Right lung (tissue), 5 donors: ENCODE results near the gene MUCL3. TPM values are rescaled to one million over a fixed set of nuclear protein-coding genes. Genes with fewer than 3 reads are reported as not detected.
"Not testable (repeated sequence)": the region's sequence is repeated elsewhere in the genome, so short reads cannot be mapped to it uniquely, and the experiment has no call there.

ENCODE experiments used
- DNase-seq, 2 donors: peaks; one replicate each; pipeline ENCODE4 v3.0.0-alpha.2; 2013
- polyA plus RNA-seq, 5 donors: library from polyadenylated mRNA; unstranded; fragments of 120-200 nt; gene quantifications; one replicate each; pipeline versions ENCODE4 v1.2.1 to v1.2.3, GENCODE V29; 2013; ENCODE audit warnings: inconsistent platforms in 1 of 5, low replicate concordance in 1 of 5; ENCODE audit not compliant: insufficient read length in 5 of 5, insufficient read depth in 1 of 5

The MUCL3 gene
- polyA plus RNA-seq, 5 donors = 0.09 to 0.22 (median 0.10) TPM

- DNase-seq = peak; percentile 46 to 60
Measured at GRCh38 chr6:30981942-30982772, 41.4 kb downstream of the MUCL3 start.

- no peak for DNase-seq
Measured at GRCh38 chr6:30983439-30983838, 42.7 kb downstream of the MUCL3 start, which contains the start of gene MUC21. TSS of gene MUC21 (plus strand) at chr6:30983718. CDS start at chr6:30983959, 241 bp downstream.

DNA sequence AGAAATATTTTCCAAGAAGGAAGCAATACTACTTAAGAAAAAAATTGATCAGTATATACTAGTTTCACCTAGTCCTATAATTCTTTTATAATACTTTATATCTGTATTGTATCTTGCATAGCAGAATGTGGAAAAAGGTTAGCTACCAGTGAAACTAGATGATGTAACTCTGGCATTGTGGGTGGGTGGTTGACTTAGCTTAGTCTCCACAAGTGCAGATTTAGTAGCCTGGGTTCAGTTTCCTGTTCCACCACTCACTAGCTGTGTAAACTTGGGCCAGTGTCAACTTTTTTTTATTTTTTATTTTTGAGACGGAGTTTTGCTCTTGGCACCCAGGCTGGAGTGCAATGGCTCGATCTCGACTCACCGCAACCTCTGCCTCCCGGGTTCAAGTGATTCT, 44.7 kb downstream of the MUCL3 start:
- no peak for DNase-seq

DNA sequence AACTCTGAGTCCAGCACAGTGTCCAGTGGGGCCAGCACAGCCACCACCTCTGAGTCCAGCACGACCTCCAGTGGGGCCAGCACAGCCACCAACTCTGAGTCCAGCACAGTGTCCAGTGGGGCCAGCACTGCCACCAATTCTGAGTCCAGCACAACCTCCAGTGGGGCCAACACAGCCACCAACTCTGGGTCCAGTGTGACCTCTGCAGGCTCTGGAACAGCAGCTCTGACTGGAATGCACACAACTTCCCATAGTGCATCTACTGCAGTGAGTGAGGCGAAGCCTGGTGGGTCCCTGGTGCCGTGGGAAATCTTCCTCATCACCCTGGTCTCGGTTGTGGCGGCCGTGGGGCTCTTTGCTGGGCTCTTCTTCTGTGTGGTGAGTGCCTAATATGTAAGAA, 46.5 kb downstream of the MUCL3 start:
- DNase-seq = no peak

DNA sequence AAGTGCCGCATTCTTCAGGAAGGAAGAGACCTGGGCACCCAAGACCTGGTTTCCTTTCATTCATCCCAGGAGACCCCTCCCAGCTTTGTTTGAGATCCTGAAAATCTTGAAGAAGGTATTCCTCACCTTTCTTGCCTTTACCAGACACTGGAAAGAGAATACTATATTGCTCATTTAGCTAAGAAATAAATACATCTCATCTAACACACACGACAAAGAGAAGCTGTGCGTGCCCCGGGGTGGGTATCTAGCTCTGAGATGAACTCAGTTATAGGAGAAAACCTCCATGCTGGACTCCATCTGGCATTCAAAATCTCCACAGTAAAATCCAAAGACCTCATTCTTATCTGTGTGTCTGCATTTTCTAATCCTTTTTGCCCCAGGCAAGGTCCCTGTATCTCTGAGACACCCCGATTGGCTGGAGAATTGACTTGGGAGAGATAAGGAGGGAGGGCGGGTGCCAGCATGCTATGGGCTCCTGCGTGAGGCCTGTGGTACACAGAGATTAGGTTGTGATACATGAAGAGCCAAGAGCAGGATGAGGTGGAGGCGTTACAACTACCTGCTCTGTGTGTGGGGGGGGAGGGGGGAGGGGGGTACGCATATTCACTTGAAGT, 47.5 kb downstream of the MUCL3 start:
- no peak for DNase-seq

GRCh38 chr6:30990422-30991086, 49.8 kb downstream of the MUCL3 start:
- DNase-seq = no peak

- DNase-seq = no peak
Measured at GRCh38 chr6:30991891-30992290, 51.1 kb downstream of the MUCL3 start.

DNA sequence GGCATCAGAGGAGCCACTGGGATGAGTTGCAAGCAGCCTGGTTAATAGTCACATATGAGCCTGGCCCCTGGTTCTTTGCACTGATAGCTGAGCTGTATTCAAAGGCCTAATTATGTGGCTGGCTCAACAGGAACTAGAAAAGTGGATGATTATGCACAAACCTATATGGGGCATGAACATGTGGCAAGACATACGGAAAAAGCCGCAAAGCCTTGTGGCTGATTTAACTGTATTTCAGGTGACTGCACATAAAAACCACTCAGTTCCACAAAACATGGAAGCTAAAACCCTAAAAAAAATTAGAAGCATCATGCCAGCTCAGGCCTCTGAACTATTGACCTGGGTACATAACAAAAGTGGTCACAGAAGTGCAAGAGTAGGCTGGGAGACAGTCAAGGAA, 56.5 kb downstream of the MUCL3 start:
- no peak for DNase-seq

DNA sequence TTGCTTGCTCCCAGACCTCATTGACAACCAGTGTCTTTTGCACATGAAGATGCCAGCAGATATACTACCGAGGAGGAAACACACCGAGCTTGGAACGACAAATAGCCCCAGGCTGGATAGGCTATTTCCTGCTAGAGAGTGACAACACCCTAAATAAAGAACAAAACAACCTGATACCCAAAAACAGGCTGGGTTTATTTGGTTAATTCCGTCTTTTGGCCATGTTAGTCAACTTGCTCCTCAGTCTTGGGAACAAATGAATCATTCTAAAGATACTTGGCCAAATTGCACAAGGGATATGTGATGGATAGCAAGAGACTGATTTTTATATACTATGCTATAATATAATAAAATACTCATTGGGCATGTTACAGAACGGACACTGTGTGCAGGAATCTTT, 58.0 kb downstream of the MUCL3 start:
- DNase-seq = no peak

- not testable (repeated sequence) for DNase-seq
Measured at GRCh38 chr6:31000067-31000860, 59.5 kb downstream of the MUCL3 start.

DNA sequence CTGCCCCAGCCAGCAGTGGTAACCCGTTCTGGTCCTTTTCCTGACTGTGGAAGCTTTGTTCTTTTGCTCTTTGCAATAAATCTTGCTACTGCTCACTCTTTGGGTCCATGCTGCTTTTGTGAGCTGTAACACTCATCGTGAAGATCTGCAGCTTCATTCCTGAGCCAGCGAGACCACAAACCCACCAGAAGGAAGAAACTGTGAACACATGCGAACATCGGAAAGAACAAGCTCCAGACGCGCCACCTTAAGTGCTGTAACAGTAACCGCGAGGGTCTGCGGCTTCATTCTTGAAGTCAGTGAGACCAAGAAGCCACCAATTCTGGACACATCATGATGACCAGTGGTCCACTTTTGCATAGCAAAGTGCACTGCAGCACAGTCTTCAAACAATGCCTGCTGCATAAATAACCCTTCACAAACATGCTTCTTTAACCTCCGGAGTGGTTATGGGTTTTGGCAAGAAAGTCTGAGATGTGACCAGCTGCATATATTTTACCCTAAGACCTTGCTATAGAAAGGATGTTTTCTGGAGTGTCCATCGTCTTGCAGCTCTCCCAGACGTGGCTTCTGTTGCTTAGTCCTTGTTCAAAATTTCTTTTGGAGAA, 60.6 kb downstream of the MUCL3 start:
- DNase-seq = no peak

GRCh38 chr6:31002471-31002870, 61.7 kb downstream of the MUCL3 start:
- DNase-seq = no peak

Other genes with a start within 250 kb of the MUCL3 start
- 10 to 100 TPM; 38.5 to 43.4 (median 41.0) TPM for gene NRM, start 250.0 kb upstream of the MUCL3 start, polyA plus RNA-seq
- 10 to 100 TPM; 38.7 to 55.3 (median 44.5) TPM for gene MDC1, start 223.7 kb upstream of the MUCL3 start, polyA plus RNA-seq
- gene TUBB, start 220.6 kb upstream of the MUCL3 start, polyA plus RNA-seq = 1,000 to 10,000 TPM; 1,106 to 1,526 (median 1,140) TPM
- gene FLOT1, start 198.3 kb upstream of the MUCL3 start, polyA plus RNA-seq = 100 to 1,000 TPM; 110 to 131 (median 122) TPM
- gene IER3, start 196.4 kb upstream of the MUCL3 start, polyA plus RNA-seq = 10 to 100 TPM in 3 of 5 donors, 1 to 10 TPM in 2; 7.6 to 23.0 (median 14.1) TPM
- 10 to 100 TPM; 73.8 to 96.3 (median 93.7) TPM for gene DDR1, start 56.5 kb upstream of the MUCL3 start, polyA plus RNA-seq
- gene GTF2H4, start 32.8 kb upstream of the MUCL3 start, polyA plus RNA-seq = 10 to 100 TPM; 39.8 to 56.2 (median 45.0) TPM
- 10 to 100 TPM; 35.3 to 52.5 (median 46.9) TPM for gene VARS2, start 26.7 kb upstream of the MUCL3 start, polyA plus RNA-seq
- 10 to 100 TPM in 4 of 5 donors, 1 to 10 TPM in 1; 8.8 to 20.5 (median 17.3) TPM for gene SFTA2, start 8.8 kb upstream of the MUCL3 start, polyA plus RNA-seq
- under 1 TPM in 2 of 5 donors, not detected in 3; 0.05 to 0.07 TPM for gene MUC21, start 42.7 kb downstream of the MUCL3 start, polyA plus RNA-seq
- not detected for gene MUC22, start 69.5 kb downstream of the MUCL3 start, polyA plus RNA-seq
- not detected for gene C6orf15, start 171.6 kb downstream of the MUCL3 start, polyA plus RNA-seq
- 1 to 10 TPM in 1 of 5 donors, under 1 TPM in 4; 0.09 to 1.1 (median 0.54) TPM for gene PSORS1C1, start 173.8 kb downstream of the MUCL3 start, polyA plus RNA-seq
- gene CDSN, start 179.5 kb downstream of the MUCL3 start, polyA plus RNA-seq = under 1 TPM in 1 of 5 donors, not detected in 4; 0.09 TPM
- under 1 TPM in 1 of 5 donors, not detected in 4; 0.16 TPM for gene PSORS1C2, start 198.1 kb downstream of the MUCL3 start, polyA plus RNA-seq
- 10 to 100 TPM; 31.0 to 37.9 (median 31.8) TPM for gene CCHCR1, start 216.8 kb downstream of the MUCL3 start, polyA plus RNA-seq
- 10 to 100 TPM; 16.1 to 25.3 (median 20.2) TPM for gene TCF19, start 217.6 kb downstream of the MUCL3 start, polyA plus RNA-seq
- under 1 TPM; 0.65 to 1.00 (median 0.90) TPM for gene POU5F1, start 229.7 kb downstream of the MUCL3 start, polyA plus RNA-seq